Kidney epithelial cell (primary cell): ENCODE data around the gene ZNF562. TPM values are rescaled to one million over a fixed set of nuclear protein-coding genes. Genes with fewer than 3 reads are reported as not detected.
"Not testable (repeated sequence)": the region's sequence is repeated elsewhere in the genome, so short reads cannot be mapped to it uniquely, and the experiment has no call there.

Experiments used
- DNase-seq: peaks from one replicate; pipeline ENCODE4 v3.0.0-alpha.2; 2010; ENCODE audit warnings: low read depth
- H3K27me3 ChIP-seq: 2 replicates; pipeline ENCODE4 v1.6.0; 2011; ENCODE audit warnings: low read length; ENCODE audit not compliant: control insufficient read depth, insufficient read depth
- H3K36me3 ChIP-seq: 2 replicates; pipeline ENCODE4 v1.5.1; 2011; ENCODE audit warnings: low read length; ENCODE audit not compliant: control insufficient read depth, insufficient read depth
- H3K4me3 ChIP-seq: 2 replicates; pipeline ENCODE4 v1.5.1; 2011; ENCODE audit warnings: low read depth, mild to moderate bottlenecking, control low read depth, low read length
- CTCF ChIP-seq: IDR thresholded peaks from 2 replicates; pipeline ENCODE4 v1.5.1; 2011; ENCODE audit warnings: mild to moderate bottlenecking, moderate library complexity, low read length, control low read depth, inconsistent platforms; ENCODE audit not compliant: insufficient read depth, poor library complexity, severe bottlenecking
- total RNA-seq: library from RNA; depleted of rRNA; stranded (reverse); fragments of >200 nt; gene quantifications from 2 replicates; pipeline ENCODE4 v1.2.3, GENCODE V29; 2015

The ZNF562 gene
- total RNA-seq, 1 donor from 2014 or later, result 37.4 TPM

- no peak for TF ChIP-seq CTCF
- H3K36me3 ChIP-seq, result no peaks in the 10 kb centered on the region
- H3K4me3 ChIP-seq, result no peak overlapping the region
- DNase-seq, result no peak
- no peaks in the 10 kb centered on the region for H3K27me3 ChIP-seq
These were observed 2.0 kb downstream of the ZNF562 start for GRCh38 chr19:9672893-9673292.

- H3K27me3 ChIP-seq, result no peaks in the 10 kb centered on the region
- no peak for DNase-seq
- H3K36me3 ChIP-seq, result no peaks in the 10 kb centered on the region
- TF ChIP-seq CTCF, result no peak
- H3K4me3 ChIP-seq, result no peak overlapping the region
These were observed 3.2 kb downstream of the ZNF562 start for GRCh38 chr19:9671655-9672054.

GRCh38 chr19:9668544-9668943 lies 6.4 kb downstream of the ZNF562 start:
- TF ChIP-seq CTCF, result no peak
- Histone ChIP-seq H3K4me3 (no peak overlapping the region), H3K27me3 (no peaks in the 10 kb centered on the region), H3K36me3 (no peaks in the 10 kb centered on the region)
- DNase-seq, result no peak

DNA sequence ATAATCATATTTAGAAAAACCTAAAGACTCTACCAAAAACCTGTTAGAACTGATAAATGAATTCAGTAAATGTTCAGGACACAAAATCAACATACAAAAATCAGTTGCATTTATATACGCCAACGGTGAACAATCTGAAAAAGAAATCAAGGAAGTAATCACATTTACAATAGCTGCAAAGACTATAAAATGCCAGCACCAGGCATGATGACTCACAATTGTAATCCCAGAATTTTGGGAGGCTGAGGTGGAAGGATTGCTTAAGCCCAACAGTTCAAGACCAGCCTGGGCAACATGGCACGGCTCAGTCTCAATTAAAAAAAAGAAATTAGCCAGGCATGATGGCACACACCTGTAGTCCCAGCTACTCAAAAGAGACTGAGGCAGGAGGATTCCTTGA lies 7.0 kb downstream of the ZNF562 start:
- no peak for TF ChIP-seq CTCF
- no peak overlapping the region for H3K4me3 ChIP-seq
- H3K27me3 ChIP-seq, result no peaks in the 10 kb centered on the region
- H3K36me3 ChIP-seq, result no peaks in the 10 kb centered on the region
- DNase-seq, result no peak

DNA sequence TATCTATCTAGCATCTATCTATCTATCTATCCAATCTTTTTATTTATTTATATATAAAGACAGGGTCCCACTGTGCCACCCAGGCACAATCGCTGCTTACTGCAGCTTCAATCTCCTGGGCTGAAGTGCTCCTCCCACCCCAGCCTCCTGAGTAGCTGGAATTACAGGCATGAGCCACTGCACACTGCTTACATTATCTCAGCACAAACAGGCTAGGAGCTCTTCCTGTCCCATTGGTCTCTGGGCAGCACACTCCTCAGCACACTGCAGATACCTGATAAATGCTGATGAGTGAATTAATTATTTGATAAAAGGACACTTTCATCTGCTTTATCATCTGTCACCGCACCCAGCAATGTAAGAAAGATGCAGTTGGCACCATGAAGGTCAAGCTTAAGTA lies 16.1 kb downstream of the ZNF562 start:
- Histone ChIP-seq H3K36me3 (peaks cover 5% of the 10 kb centered on the region), H3K4me3 (no peak overlapping the region), H3K27me3 (no peaks in the 10 kb centered on the region)
- DNase-seq, result no peak
- TF ChIP-seq CTCF, result no peak

DNA sequence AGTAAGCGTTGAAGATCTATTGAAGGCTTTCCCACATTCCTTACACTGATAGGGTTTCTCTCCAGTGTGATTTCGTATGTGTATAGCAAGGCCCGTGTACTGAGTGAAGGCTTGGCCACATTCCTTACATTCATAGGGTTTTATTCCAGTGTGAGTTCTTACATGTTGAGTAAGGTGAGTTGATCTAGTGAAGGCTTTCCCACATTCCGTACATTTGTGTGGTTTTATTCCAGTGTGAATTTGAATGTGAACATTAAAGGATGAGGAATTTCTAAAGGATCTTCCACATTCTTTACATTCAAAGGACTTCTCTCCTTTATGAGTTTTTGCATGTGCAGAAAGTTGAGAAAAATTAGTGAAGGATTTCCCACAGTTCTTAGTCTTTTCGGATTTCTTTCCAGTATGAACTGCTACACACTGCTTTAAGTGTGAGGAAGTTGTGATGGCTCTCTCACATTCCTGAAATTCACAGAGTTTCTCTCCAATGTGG lies 21.8 kb downstream of the ZNF562 start:
- H3K36me3 ChIP-seq, H3K27me3 ChIP-seq: not testable (repeated sequence)

GRCh38 chr19:9651464-9651863 lies 23.4 kb downstream of the ZNF562 start:
- not testable (repeated sequence) for DNase-seq, H3K27me3 ChIP-seq, H3K36me3 ChIP-seq, H3K4me3 ChIP-seq

More for the DNA sequence above, 21.8 kb downstream of the ZNF562 start:
- H3K4me3 ChIP-seq, DNase-seq: not testable (repeated sequence)
